Measurements from ENCODE around the gene GRID1. TPM values are rescaled to one million over a fixed set of nuclear protein-coding genes. Genes with fewer than 3 reads are reported as not detected.

Gene GRID1
- total and polyA plus RNA-seq, 8 donors: 0.31 to 8.5 (median 1.0) TPM; not detected in 1

- no peaks in the 10 kb centered on the region for H3K9me3 ChIP-seq
- no peak for DNase-seq
- peaks cover 10 to 53% (median 46%) of the 10 kb centered on the region in 3 donors for H3K27me3 ChIP-seq
- no peak overlapping the region for H3K27ac ChIP-seq
- H3K4me1 ChIP-seq: peaks cover 35 to 50% (median 40%) of the 10 kb centered on the region in 4 donors
- WGBS, 5 donors: 70 to 95% (median 89%) methylated on average over 2 of the region's 2 CpGs
- TF ChIP-seq CTCF (IDR thresholded peaks at IDR 0.05) (no peak), POLR2A (IDR thresholded peaks at IDR 0.05) (no peak)
- H3K4me3 ChIP-seq: no peak overlapping the region
- H3K36me3 ChIP-seq: no peaks in the 10 kb centered on the region
- intact Hi-C loops (cut with DNase I; ENCODE audit: low total_unique reads): no loop called here
Measured at GRCh38 chr10:86362129-86362527, 4.5 kb downstream of the GRID1 start.

- Histone ChIP-seq H3K4me1 (peaks cover 30 to 44% (median 34%) of the 10 kb centered on the region in 4 donors), H3K27me3 (peaks cover 10 to 46% (median 39%) of the 10 kb centered on the region in 3 donors), H3K36me3 (no peaks in the 10 kb centered on the region), H3K27ac (no peak overlapping the region), H3K4me3 (no peak overlapping the region), H3K9me3 (no peaks in the 10 kb centered on the region)
- WGBS, 5 donors: 74 to 82% (median 81%) methylated on average over 5 of the region's 5 CpGs
- peak in 1 of 2 donors; percentile 49 for DNase-seq
- no peak for TF ChIP-seq CTCF (IDR thresholded peaks at IDR 0.05)
- no peak for TF ChIP-seq POLR2A (IDR thresholded peaks at IDR 0.05)
- no peak for TF ChIP-seq EP300 (IDR thresholded peaks at IDR 0.05)
- TF ChIP-seq POLR2AphosphoS5 (IDR thresholded peaks at IDR 0.05): no peak
- intact Hi-C loops (cut with DNase I; ENCODE audit: low total_unique reads): no loop called here
Measured at GRCh38 chr10:86361156-86362128, 5.2 kb downstream of the GRID1 start.

GRCh38 chr10:86360657-86361056 is 5.9 kb downstream of the GRID1 start:
- intact Hi-C loops (cut with DNase I; ENCODE audit: low total_unique reads): no loop called here
- 83 to 88% (median 86%) methylated on average over 5 of the region's 5 CpGs for WGBS, 5 donors

GRCh38 chr10:86359954-86360353 is 6.6 kb downstream of the GRID1 start:
- Histone ChIP-seq H3K27ac (no peak overlapping the region), H3K9me3 (no peaks in the 10 kb centered on the region), H3K4me3 (no peak overlapping the region), H3K27me3 (peaks cover 7 to 31% (median 25%) of the 10 kb centered on the region in 3 donors), H3K36me3 (no peaks in the 10 kb centered on the region), H3K4me1 (peaks cover 18 to 34% (median 20%) of the 10 kb centered on the region in 4 donors)
- intact Hi-C loops (cut with DNase I; ENCODE audit: low total_unique reads): no loop called here
- DNase-seq: no peak
- 64 to 77% (median 70%) methylated on average over 1 of the region's 1 CpG for WGBS, 5 donors
- TF ChIP-seq CTCF (IDR thresholded peaks at IDR 0.05): no peak
- no peak for TF ChIP-seq POLR2A (IDR thresholded peaks at IDR 0.05)
- no peak for TF ChIP-seq POLR2AphosphoS5 (IDR thresholded peaks at IDR 0.05)
- TF ChIP-seq EP300 (IDR thresholded peaks at IDR 0.05): no peak

More at GRCh38 chr10:86360657-86361056, 5.9 kb downstream of the GRID1 start:
- H3K9me3 ChIP-seq: no peaks in the 10 kb centered on the region
- H3K27ac ChIP-seq: no peak overlapping the region
- peaks cover 25 to 41% (median 28%) of the 10 kb centered on the region in 4 donors for H3K4me1 ChIP-seq
- H3K36me3 ChIP-seq: no peaks in the 10 kb centered on the region
- DNase-seq: no peak
- H3K27me3 ChIP-seq: peaks cover 10 to 38% (median 32%) of the 10 kb centered on the region in 3 donors
- TF ChIP-seq POLR2AphosphoS5 (IDR thresholded peaks at IDR 0.05) (no peak), EP300 (IDR thresholded peaks at IDR 0.05) (no peak), CTCF (IDR thresholded peaks at IDR 0.05) (no peak), POLR2A (IDR thresholded peaks at IDR 0.05) (no peak)
- no peak overlapping the region for H3K4me3 ChIP-seq
